HG03025 (cell line): ENCODE measurements around the gene CCNL2.
A peak's percentile ranks its signal among the peaks of the same experiment; 100 is the strongest.
"Not testable (repeated sequence)": the region's sequence is repeated elsewhere in the genome, so short reads cannot be mapped to it uniquely, and the experiment has no call there.

Experiments
- ATAC-seq: cut with Tn5 transposase; IDR thresholded peaks from one replicate; pipeline ENCODE4 v1.9.1; 2021; ENCODE audit warnings: mild to moderate bottlenecking, moderate library complexity; ENCODE audit not compliant: unreplicated experiment, low FRiP score

The CCNL2 gene

DNA sequence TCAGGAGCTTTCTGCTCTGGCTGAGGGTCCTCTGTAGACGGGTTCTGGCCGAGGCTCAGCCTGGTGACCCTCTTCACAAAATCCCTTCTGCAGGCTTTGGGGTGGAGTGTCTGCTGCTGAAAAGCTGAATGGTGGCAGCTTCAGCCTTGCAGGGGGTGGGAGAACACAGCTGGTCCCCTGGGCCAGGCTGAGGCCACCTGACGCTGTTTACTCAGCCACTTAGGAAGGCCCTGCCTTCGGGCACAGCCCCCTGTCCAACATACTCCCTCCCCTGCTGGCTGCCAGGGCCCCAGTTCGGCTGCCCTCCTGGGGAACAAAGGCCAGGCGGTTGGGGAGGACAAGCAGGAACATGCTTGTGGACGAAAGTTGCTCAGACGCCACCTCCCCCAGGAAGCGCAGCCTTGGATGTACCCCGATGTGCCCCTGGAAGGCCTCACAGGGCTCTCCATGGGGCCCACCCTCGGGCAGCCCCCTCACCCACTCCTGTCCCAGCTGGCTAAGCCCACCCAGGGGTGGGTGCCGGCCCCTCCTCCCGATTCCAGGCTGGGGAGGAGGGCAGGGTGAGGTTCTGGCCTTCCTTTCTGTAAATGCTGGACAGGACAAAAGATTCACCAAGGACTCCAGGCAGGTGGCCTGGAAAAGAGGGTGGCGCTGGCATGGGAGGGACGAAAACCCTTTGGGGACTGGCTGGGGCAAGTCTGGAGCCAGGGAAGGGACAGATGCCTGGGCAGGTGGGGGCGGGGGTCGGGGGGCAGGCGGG lies 22.2 kb upstream of the CCNL2 start, which contains the start of gene ANKRD65:
ANKRD65 (minus strand) TSS at position 130 of the 760 bp plus-strand sequence. CDS start 271 bp downstream, outside the sequence.
- ATAC-seq = no peak

DNA sequence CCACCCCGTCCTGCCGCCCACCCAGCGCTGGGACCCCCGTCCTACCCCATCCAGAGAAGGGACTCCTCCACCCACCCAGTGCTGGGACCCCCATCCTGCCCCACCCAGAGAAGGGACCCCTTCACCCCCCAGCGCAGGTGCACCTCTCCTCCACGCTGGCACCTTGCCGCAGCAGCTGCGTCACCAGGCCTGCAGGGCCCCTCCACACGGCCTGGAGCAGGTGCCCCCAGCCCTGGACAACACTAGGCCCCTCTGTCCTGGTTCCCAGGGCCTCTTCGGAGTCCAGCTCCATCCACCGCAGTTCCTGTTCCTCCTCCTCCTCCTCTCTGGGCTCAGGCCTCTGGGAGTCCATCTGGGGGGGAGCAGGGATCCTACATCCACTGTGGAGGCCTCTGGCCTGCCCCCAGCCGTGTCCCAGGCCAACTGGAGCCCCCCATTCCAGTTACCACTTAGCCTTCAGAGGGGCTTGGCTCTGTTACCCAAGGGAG lies 21.6 kb upstream of the CCNL2 start:
- no peak for ATAC-seq

DNA sequence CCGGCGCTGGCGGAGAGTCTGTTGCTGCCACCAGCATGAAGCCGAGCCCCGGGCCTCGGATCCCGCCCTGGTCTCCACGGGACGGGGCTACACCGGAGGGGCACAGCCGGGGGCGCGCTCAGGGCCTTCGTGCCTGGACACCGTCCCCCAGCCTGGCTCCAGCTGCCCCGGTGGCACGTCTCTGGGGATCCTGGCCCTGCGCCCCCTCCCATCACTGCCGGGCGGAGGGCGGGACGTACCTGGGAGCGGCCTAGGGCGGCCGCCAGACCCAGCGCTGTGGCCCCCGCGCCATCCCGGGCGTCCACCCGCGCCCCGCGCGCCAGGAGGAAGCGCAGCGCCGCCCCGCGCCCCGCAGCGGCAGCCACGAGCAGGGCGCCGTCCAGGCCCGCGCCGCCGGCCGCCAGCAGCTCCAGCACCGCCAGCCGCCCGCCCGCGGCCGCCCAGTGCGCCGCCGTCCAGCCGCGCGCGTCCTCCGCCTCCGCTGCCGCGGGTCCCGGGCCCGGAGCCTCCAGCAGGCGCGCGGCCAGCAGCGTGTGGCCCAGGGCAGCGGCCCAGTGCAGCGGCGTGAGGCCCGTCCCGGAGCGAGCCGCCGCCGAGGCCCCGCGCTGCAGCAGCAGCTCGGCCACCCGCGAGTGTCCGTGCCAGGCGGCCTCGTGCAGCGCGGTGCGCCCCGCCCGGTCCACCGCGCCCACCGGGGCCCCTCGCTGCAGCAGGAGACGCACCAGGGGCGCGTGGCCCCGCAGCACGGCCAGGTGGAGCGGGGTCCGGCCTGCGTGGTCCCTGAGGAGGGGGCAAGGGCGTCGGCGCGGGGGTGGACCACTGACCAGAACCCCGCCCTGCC lies 20.9 kb upstream of the CCNL2 start:
- ATAC-seq = no peak

DNA sequence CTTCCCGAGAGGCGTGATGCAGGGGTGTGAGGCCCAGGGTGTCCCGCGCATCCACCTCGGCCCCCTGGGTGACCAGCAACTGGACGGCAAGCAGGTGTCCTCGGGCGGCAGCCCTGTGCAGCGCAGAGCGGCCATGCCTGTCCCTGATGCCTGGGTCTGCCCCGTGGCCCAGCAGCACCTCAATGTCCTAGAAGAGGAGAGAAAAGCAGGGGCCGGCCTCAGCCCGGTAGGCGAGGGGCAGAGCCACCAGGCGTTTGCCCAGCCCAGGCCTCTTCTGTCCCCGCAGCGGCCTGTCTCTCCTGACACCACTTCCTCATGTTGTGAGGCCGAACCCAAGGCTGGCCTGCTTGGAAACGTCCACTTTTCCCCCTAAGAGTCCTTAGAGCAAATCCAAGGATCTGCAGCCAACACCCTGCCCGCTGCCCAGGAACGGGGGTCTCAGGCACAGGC lies 20.3 kb upstream of the CCNL2 start:
- ATAC-seq = no peak

DNA sequence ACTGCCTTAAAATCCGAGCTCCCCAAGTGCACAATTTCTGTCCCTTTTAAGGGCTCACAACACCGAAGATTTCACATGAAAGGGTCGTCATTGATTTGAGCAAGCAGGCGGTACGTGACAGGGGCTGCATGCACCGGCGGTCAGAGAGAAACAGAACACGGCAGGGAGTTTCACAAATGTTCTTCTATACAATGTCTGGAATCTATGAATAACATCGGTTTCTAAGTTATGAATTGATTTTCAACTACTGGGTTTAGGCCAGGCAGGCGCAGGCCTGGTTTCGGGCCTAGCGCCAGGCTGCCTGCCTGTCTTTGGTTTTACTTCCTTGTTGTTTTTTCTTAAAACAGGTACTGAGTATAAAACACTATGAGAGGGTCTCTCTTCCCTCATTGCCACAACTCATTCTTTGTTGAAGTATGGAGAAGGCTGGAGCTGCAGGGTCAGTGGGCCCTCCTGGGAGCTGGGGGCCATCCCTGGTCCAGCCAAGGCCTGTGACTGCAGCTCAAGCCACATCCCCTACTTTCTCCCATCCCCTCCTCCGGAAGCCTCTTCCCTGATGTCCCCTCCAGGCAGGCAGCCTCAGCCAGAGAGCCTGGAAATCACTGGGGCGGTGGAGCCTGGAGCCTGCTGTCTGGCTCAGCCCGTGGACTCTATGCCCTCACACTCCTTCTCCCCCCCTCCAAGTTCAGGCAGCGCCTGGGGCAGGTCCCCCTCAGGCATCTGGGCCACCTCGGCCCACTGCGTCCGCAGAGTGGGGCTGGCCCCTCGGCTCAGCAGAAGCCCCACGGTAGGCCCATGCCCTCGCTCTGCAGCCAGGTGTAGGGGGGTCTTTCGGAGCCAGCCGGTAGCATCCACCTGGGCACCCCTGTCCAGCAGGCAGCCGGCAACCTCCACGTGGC lies 19.6 kb upstream of the CCNL2 start:
- ATAC-seq = no peak

DNA sequence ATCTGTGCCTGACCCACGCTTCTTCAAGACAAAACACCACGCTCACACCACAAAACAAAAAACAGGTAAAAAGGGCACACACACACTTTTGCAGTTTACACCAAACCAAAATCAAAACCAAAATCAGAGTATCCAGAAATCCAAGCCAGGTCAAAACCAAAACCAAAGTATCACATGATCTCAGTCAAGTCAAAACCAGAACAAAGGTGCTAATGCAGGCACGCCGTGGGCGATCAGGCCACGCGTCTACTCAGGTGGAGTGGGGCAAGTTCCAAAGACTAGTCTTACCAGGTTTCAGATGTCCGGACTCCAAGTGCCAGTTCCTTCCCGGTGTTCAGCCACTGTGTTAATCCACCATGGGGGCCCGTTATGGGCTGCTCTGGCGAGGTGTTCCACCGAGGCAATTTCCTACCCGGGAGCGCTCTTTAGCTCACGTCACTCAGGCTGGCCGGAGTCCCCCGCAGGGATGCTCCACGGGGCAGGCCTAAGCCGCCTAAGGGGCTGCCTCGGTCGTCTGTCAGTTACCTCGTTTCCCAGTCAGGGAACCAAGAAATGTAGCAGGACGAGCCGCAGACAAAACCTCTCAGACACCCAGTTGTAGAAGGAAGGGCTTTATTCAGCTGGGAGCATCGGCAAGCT lies 18.8 kb upstream of the CCNL2 start:
- not testable (repeated sequence) for ATAC-seq

DNA sequence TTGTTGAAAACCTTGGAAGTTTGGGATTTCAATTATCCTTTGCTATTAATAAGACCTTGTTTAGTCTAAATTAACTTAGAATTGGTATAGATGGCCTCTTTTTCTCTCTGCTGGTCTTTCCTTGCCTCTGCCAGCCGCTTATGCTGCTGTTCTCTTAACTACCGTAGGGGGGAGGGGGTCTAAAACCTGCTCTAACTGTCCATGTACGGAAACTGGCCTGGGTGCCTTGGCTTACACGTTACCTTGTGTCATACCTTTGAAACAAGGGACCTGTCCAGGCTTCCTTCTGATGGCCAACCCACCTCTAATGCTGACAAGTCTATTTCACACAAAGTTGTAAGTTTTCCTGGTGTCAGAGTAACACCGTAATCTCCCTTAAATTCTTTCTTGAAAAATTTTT lies 18.3 kb upstream of the CCNL2 start:
- not testable (repeated sequence) for ATAC-seq

DNA sequence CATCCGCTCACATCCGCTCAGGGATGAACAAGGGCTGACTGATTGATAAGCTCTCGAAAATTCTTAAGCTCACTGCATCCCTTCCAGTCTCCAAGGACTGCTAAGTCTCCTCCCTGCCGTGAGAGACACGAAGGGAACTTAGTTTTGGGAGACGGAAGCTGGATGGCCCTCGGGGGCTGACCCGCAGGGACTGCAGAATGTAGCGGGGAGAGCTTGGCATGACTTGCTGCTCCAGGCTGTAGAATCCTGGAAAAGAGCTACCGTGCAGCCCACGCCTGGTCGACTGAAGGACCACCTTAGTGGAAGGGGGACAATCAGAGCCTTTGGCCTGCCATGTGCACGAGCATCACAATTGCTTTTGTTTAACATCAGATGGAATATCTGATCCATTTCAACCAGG lies 16.6 kb upstream of the CCNL2 start:
- no peak for ATAC-seq

DNA sequence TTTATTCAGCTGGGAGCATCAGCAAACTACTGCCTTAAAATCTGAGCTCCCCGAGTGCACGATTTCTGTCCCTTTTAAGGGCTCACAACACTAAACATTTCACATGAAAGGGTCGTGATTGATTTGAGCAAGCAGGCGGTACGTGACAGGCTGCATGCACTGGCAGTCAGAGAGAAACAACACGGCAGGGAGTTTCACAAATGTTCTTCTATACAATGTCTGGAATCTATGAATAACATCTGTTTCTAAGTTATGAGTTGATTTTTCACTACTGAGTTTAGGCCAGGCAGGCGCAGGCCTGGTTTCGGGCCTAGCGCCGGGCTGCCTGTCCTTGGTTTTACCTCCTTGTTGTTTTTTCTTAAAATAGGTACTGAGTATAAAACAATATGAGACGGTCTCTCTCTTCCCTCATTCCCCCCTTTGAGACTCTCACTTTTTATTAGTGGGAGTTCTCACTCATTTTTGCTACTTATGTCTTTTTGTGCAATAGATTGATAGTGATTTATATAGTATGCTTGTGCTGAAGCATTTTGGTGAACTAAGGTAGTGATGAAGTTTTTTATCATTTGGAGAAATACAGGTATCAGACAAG lies 13.3 kb upstream of the CCNL2 start:
- not testable (repeated sequence) for ATAC-seq

DNA sequence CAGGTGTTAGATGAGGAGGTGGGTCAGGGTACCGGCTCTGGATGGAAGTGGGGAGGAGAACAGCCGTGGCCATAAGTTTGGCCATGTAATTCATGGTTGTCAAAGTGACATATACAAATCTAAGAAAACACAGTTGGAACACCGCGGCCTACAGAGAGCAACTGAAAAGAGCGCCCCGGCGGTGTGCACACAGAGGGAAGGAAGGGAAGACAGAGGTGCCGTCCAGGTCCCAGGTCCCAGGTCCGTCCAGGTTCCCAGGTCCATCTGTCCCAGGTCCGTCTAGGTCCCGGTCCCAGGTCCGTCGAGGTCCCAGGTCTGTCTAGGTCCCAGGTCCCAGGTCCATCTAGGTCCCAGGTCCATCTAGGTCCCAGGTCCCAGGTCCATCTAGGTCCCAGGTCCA lies 12.5 kb upstream of the CCNL2 start:
- no peak for ATAC-seq

DNA sequence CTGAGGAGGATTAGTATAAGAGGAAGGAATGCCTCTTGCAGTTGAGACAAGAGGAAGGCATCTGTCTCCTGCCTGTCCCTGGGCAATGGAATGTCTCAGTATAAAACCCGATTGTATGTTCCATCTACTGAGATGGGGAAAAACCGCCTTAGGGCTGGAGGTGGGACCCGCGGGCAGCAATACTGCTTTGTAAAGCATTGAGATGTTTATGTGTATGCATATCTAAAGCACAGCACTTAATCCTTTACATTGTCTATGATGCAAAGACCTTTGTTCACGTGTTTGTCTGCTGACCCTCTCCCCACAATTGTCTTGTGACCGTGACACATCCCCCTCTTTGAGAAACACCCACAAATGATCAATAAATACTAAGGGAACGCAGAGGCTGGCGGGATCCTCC lies 11.1 kb upstream of the CCNL2 start:
- ATAC-seq = not testable (repeated sequence)

DNA sequence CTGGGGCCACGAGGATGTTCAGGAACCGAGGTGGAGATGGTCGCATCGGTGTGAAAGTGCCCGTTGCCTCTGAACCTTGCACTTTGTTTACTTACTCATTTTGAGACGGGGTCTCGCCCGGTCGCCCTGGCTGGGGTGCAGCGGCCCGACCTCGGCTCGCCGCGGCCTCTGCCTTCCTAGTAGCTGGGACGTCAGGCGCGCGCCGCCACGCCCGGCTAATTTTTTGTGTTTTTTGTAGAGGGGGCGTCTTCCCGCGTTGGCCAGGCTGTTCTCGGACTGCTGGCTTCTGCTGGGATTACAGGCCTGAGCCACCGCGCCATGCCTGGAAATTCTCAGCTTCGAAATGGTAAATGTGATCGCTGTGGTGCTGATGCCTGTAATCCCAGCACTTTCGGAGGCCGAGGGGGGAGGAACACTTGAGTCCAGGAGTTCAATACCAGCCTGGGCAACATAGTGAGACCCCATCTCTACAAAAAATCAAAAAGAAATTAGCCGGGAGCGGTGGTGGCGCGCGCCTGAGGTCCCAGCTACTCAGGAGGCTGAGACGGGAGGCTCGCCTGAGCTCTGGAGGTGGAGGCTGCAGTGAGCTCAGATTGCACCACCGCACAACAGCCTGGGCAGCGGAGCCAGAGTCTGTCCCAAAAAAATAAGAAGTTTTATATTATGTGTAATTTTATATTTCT lies 8.6 kb upstream of the CCNL2 start:
- peak; percentile 19 for ATAC-seq

DNA sequence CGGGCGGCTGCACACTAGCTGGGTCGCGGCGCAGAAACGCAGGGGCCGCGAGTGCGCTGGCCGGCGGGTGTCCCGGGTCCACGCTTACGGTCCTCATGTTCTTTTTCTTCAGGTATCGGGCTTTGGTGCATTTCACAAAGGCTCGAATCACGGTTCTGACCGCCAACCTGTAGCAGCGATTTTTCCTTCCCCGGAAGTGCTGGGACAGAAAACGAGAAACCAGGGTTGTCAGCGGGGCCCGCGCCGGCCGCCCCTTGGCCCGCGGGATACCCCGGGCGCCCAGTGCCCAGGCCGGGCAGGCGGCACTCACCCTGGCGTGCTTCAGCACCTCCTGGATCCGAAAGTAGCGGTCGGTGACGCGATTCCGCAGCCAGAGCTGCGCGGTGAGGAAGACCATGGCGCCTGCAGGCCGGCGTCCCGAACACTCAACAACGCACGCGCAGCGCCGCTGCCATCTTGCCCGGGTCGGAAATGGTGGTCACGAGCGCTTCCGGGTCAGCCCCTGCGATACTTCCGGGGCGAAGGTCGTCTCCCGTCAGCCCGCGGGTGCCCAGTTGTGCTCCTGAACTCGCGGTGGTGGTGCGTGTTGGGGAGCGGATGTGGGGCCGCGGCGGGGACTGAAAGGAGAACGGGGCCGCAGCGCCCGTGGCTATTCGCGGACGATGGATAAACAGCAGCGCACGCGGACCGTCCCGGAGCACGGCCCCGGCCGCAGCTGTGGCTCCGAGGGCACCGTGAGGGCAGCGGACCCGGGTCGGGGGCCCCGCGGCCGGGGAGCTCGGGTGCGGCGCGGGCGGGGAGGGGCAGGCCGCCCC lies 7.9 kb upstream of the CCNL2 start, which contains the start of gene MRPL20:
MRPL20 (minus strand) TSS at position 473 of the 815 bp plus-strand sequence; CDS start at position 397, 76 bp downstream.
- peak; percentile 63 for ATAC-seq

DNA sequence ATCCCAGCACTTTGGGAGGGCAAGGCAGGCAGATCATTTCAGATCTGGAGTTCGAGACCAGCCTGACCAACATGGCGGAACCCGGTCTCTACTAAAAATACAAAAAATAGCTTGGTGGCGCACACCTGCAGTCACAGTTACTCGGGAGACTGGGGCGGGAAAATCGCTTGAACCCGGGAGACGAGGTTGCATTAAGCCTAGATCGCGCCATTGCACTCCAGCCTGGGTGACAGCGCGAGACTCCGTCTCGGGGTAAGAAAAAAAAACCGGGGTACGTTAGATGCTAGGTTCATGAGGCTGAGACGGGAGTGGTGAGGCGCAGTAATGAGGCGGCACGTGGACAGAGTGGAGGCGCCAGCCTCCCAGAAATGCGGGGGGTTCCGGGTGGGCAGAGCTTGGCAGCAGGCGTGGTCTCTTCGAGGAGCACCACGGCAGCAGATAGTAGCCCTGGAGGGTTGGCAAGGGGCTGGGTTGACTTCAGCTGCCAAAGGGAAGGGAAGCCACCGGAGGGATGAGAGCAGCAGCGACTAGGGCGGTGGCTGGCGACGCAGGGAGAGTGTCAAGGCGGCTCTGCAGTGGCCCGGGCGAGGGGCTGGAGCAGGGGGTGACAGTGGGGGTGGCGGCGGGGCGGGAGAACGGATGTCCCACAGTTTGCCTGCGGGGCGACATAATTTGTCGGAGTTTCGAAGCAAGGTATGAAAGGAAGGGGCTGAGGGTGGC lies 7.1 kb upstream of the CCNL2 start:
- ATAC-seq = no peak

DNA sequence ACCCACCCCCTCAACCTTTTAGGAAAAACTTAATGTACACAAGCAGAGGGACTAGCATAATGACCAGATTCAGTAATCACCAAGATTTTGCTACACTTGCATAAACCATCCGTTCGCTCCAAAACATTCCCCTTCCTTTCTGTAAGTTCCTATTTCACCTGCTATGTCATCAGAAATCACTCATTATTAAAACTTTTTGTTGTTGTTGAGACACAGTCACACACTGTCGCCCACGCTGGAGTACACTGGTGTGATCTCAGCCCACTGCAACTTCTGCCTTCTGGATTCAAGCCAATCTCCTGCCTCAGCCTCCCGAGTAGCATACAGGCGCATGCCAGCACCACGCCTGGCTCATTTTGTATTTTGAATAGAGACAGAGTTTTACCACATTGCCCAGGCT lies 4.5 kb upstream of the CCNL2 start:
- ATAC-seq = no peak

DNA sequence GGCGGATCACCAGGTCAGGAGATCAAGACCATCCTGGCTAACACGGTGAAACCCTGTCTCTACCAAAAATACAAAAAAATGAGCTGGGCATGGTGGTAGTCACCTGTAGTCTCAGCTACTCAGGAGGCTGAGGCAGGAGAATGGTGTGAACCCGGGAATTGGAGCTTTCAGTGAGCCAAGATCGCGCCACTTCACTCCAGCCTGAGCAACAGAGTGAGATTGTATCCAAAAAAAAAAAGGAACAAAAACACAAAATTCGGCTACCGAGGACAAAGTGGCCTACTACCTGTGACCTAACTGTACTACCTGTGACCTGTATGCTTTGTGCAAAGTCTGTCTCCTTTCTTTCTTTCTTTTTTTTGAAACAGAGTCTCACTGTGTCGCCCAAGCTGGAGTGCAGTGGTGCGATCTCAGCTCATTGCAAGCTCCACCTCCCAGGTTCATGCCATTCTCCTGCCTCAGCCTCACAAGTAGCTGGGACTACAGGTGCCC lies 3.8 kb upstream of the CCNL2 start:
- ATAC-seq = not testable (repeated sequence)
